Lower leg skin (tissue), 4 donors: ENCODE results near the gene GCSAML. TPM values are rescaled to one million over a fixed set of nuclear protein-coding genes. Genes with fewer than 3 reads are reported as not detected.

Source experiments
- DNase-seq, 2 donors: peaks; one replicate each; pipeline ENCODE4 v3.0.0-alpha.2; 2019; ENCODE audit warnings: low spot score in 2 of 2
- H3K4me3 ChIP-seq: fragments of 200-600 bp; sonication (generic); 2 replicates; pipeline ENCODE4 v1.5.1; 2017; ENCODE audit warnings: mild to moderate bottlenecking, low read depth; ENCODE audit not compliant: poor library complexity, severe bottlenecking
- POLR2A ChIP-seq, 2 donors: fragments of 450-650 bp; IDR thresholded peaks; one replicate each; pipeline ENCODE4 v1.6.1; 2016 to 2017; ENCODE audit warnings: antibody characterized with exemption in 2 of 2, mild to moderate bottlenecking in 1 of 2, moderate library complexity in 1 of 2
- WGBS, 2 donors: methylation state at CpG; one replicate each; pipeline ENCODE4 v1.1.5; 2018; 5-methylcytosine and 5-hydroxymethylcytosine counted together
- intact Hi-C: fragments of 100-400 bp; cut with DNase I; formaldehyde crosslinking; loops from one replicate; pipeline ENCODE4 v1.15.0; 2023; ENCODE audit warnings: low total_unique reads
- total RNA-seq, 4 donors: library from RNA; depleted of rRNA; stranded (reverse); fragments of >200 nt; gene quantifications; one replicate each; pipeline ENCODE4 v1.1.0, GENCODE V29; 2016
- TF ChIP-seq, protein P1 (sequence below), 3 donors: fragments of 450-650 bp; IDR thresholded peaks; one replicate each; pipeline ENCODE4 v1.5.1; 2016; ENCODE audit warnings: antibody characterized with exemption in 3 of 3, mild to moderate bottlenecking in 3 of 3, moderate library complexity in 2 of 3

GCSAML gene
- total RNA-seq, 4 donors from 2014 or later = 0.08 to 0.32 (median 0.10) TPM; not detected in 1

DNA sequence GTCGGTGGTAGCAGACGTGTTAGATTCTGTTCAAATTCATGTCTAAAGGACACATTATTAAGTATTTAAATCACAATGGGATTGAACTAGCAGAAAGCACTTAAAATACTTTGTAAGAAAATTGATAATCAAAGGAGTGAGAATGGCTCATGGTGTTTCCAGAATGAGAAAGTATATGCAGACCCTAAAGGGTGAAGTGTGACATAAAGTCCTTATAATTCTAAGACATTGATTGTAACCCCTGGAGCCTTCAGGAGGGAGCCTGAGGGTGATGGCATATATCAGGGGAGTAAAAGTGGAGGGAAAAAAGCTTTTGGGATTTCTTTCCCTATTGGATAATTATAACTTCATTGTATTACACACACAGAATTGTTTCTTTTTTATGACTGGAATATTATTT, 12.6 kb upstream of the GCSAML start, which contains the start of gene OR2C3:
TSS of gene OR2C3 (minus strand) at position 101 of the 400 bp plus-strand sequence. CDS start 3,929 bp downstream, outside the sequence.
- TF ChIP-seq, protein P1, sequence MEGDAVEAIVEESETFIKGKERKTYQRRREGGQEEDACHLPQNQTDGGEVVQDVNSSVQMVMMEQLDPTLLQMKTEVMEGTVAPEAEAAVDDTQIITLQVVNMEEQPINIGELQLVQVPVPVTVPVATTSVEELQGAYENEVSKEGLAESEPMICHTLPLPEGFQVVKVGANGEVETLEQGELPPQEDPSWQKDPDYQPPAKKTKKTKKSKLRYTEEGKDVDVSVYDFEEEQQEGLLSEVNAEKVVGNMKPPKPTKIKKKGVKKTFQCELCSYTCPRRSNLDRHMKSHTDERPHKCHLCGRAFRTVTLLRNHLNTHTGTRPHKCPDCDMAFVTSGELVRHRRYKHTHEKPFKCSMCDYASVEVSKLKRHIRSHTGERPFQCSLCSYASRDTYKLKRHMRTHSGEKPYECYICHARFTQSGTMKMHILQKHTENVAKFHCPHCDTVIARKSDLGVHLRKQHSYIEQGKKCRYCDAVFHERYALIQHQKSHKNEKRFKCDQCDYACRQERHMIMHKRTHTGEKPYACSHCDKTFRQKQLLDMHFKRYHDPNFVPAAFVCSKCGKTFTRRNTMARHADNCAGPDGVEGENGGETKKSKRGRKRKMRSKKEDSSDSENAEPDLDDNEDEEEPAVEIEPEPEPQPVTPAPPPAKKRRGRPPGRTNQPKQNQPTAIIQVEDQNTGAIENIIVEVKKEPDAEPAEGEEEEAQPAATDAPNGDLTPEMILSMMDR (IDR thresholded peaks at IDR 0.05) = no peak
- TF ChIP-seq POLR2A (IDR thresholded peaks at IDR 0.05) = no peak
- no peak for DNase-seq
- WGBS, 2 donors = 81 to 84% methylated on average over 2 of the region's 2 CpGs
- no peak within 1 kb of the TSS for H3K4me3 ChIP-seq
- intact Hi-C loops = no loop called here

- DNase-seq = no peak
- no peak for TF ChIP-seq POLR2A (IDR thresholded peaks at IDR 0.05)
- TF ChIP-seq, protein P1 (IDR thresholded peaks at IDR 0.05) = no peak
- no peak overlapping the region for H3K4me3 ChIP-seq
- intact Hi-C loops = no loop called here
- 83% methylated on average over 5 of the region's 5 CpGs for WGBS, 2 donors
Measured at GRCh38 chr1:247538561-247538960, 10.4 kb upstream of the GCSAML start.

DNA sequence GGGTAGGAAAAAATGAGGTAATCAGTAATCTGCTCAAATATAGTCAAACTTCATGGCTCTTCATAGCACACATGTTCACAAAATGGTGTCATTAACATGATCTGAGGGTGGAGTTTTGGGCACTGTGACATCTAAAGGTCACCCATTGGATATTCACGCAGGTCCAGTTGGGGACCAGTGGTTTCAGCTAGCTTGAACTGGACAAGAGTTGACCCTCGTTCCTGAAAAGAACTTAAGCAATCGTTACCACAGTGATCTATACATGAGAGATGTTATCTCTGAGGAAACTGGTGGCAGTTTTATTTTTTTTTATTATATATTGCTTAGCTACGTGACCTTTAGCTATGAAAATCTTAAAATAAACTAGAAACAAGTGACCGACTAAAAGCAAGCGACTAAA, 9.7 kb upstream of the GCSAML start:
- intact Hi-C loops = no loop called here
- TF ChIP-seq POLR2A (IDR thresholded peaks at IDR 0.05) = no peak
- TF ChIP-seq, protein P1 (IDR thresholded peaks at IDR 0.05) = no peak
- WGBS, 2 donors = 67 to 76% methylated on average over 6 of the region's 6 CpGs
- no peak for DNase-seq
- no peak overlapping the region for H3K4me3 ChIP-seq

DNA sequence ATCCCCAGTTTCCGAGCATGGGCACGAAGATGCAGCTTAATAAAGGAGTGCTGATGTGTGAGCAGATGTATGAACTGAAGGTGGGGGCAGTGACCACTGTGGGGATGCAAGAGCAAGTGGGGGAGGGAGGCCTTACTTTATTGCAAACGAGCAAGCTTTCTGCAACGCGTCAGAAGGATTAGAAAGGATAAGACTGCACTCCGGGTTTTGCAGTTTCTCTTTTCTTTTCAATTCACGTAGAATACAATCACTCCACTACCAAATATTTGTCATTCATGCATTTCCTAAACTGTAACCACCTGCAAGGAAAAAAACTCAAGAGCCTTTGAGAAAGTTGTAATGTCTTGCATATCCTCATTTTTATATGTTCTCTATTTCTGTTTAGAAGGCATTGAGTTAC, 8.4 kb upstream of the GCSAML start:
- intact Hi-C loops = no loop called here
- no peak for DNase-seq
- WGBS, 2 donors = 38 to 45% methylated on average over 7 of the region's 7 CpGs
- TF ChIP-seq, protein P1 (IDR thresholded peaks at IDR 0.05) = no peak
- TF ChIP-seq POLR2A (IDR thresholded peaks at IDR 0.05) = no peak
- no peak overlapping the region for H3K4me3 ChIP-seq

GRCh38 chr1:247542811-247543210, 6.1 kb upstream of the GCSAML start:
- intact Hi-C loops = no loop called here
- H3K4me3 ChIP-seq = no peak overlapping the region
- 66 to 78% methylated on average over 3 of the region's 3 CpGs for WGBS, 2 donors
- TF ChIP-seq, protein P1 (IDR thresholded peaks at IDR 0.05) = no peak
- TF ChIP-seq POLR2A (IDR thresholded peaks at IDR 0.05) = no peak
- DNase-seq = no peak

DNA sequence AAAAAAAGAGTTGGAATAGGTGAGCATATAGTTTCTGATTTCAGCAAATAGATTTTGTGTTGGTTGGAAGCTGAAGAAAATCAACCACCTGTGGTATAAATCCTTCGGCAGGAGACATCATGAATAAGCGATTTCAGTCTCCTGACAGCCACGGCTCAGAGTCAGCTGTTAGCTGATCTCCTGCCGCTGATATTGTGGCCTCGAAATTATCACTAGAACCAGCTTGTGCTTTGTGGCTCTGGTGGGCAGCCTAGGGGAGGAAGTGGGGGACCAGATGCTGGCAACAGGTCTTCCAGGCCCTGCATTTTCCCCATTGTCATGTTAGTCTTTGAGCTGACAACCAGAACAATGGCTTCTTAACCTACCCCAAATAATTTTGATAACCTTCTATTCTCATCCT, 842 bp upstream of the GCSAML start:
- 65 to 74% methylated on average over 5 of the region's 5 CpGs for WGBS, 2 donors
- intact Hi-C loops = no loop called here
- H3K4me3 ChIP-seq = no peak overlapping the region
- peak in 1 of 2 donors; percentile 18 for DNase-seq
- no peak for TF ChIP-seq POLR2A (IDR thresholded peaks at IDR 0.05)
- TF ChIP-seq, protein P1 (IDR thresholded peaks at IDR 0.05) = no peak
